ENCODE results near the gene CNTLN. TPM values are rescaled to one million over a fixed set of nuclear protein-coding genes. Genes with fewer than 3 reads are reported as not detected.

The CNTLN gene
- 10 to 100 TPM in 2 of 4 donors, 1 to 10 TPM in 2; 3.9 to 39.6 (median 7.4) TPM for total RNA-seq

GRCh38 chr9:17134396-17135294 lies at the start of gene CNTLN:
Gene CNTLN (plus strand): TSS chr9:17135040. CDS start chr9:17135066, 26 bp downstream.
- H3K36me3 ChIP-seq: no peaks in the 10 kb centered on the region
- H3K27ac ChIP-seq: peak within 1 kb of the TSS; percentile 69 to 86 (median 76)
- H3K4me3 ChIP-seq: peak within 1 kb of the TSS; percentile 53 to 93 (median 74)
- no peaks in the 10 kb centered on the region for H3K4me1 ChIP-seq
- DNase-seq: peak; percentile 26 to 93 (median 89)
- no peak for TF ChIP-seq CTCF (IDR thresholded peaks at IDR 0.05)
- TF ChIP-seq POLR2A (IDR thresholded peaks at IDR 0.05): no peak
- H3K27me3 ChIP-seq: no peaks in the 10 kb centered on the region
- no peaks in the 10 kb centered on the region for H3K9me3 ChIP-seq

- H3K4me1 ChIP-seq: no peaks in the 10 kb centered on the region
- TF ChIP-seq CTCF (IDR thresholded peaks at IDR 0.05): no peak
- no peak for TF ChIP-seq POLR2A (IDR thresholded peaks at IDR 0.05)
- H3K27ac ChIP-seq: no peak overlapping the region
- no peaks in the 10 kb centered on the region for H3K9me3 ChIP-seq
- H3K36me3 ChIP-seq: no peaks in the 10 kb centered on the region
- no peak overlapping the region for H3K4me3 ChIP-seq
- H3K27me3 ChIP-seq: no peaks in the 10 kb centered on the region
- no peak for DNase-seq
These were observed 46.3 kb upstream of the CNTLN start for GRCh38 chr9:17088566-17088965.

GRCh38 chr9:17090041-17090440 lies 44.8 kb upstream of the CNTLN start:
- no peaks in the 10 kb centered on the region for H3K27me3 ChIP-seq
- DNase-seq: no peak
- TF ChIP-seq POLR2A (IDR thresholded peaks at IDR 0.05): no peak
- TF ChIP-seq CTCF (IDR thresholded peaks at IDR 0.05): no peak
- no peaks in the 10 kb centered on the region for H3K36me3 ChIP-seq
- H3K9me3 ChIP-seq: no peaks in the 10 kb centered on the region
- no peak overlapping the region for H3K4me3 ChIP-seq
- H3K27ac ChIP-seq: no peak overlapping the region
- no peaks in the 10 kb centered on the region for H3K4me1 ChIP-seq

- Histone ChIP-seq H3K4me3 (no peak overlapping the region), H3K9me3 (no peaks in the 10 kb centered on the region), H3K4me1 (peaks cover 0 to 3% (median 0%) of the 10 kb centered on the region in 4 donors), H3K36me3 (no peaks in the 10 kb centered on the region), H3K27me3 (no peaks in the 10 kb centered on the region), H3K27ac (no peak overlapping the region)
- DNase-seq: no peak
- TF ChIP-seq POLR2A (IDR thresholded peaks at IDR 0.05) (no peak), CTCF (IDR thresholded peaks at IDR 0.05) (peak in 5 of 6 experiments; percentile 25 to 61 (median 53))
These were observed 18.4 kb upstream of the CNTLN start for GRCh38 chr9:17116400-17116837.

- no peaks in the 10 kb centered on the region for H3K27me3 ChIP-seq
- no peak overlapping the region for H3K4me3 ChIP-seq
- H3K4me1 ChIP-seq: peaks cover 0 to 3% (median 0%) of the 10 kb centered on the region in 4 donors
- H3K9me3 ChIP-seq: no peaks in the 10 kb centered on the region
- no peak for DNase-seq
- H3K27ac ChIP-seq: no peak overlapping the region
- TF ChIP-seq CTCF (IDR thresholded peaks at IDR 0.05) (no peak), POLR2A (IDR thresholded peaks at IDR 0.05) (no peak)
- no peaks in the 10 kb centered on the region for H3K36me3 ChIP-seq
These were observed 17.5 kb upstream of the CNTLN start for GRCh38 chr9:17117372-17117771.
